ENCODE data around the gene P2RY12. TPM values are rescaled to one million over a fixed set of nuclear protein-coding genes. Genes with fewer than 3 reads are reported as not detected.

P2RY12 gene
- not detected in 2 replicates for total RNA-seq (2014; rRNA removed)
- not detected for Bru-seq, nascent RNA
- not detected for BruChase-seq, experiment 1, labeled RNA remaining after a 6-hour chase
- BruChase-seq, experiment 2, labeled RNA remaining after a 2-hour chase, result not detected
- long read RNA-seq, result 0 reads

- H3K9ac ChIP-seq (ENCODE audit: low read length), result no peak within 1 kb of the TSS
- H4K20me1 ChIP-seq (ENCODE audit: low read length), result no peaks in the 10 kb centered on the region
- TF ChIP-seq EZH2phosphoT487 (IDR thresholded peaks at IDR 0.05; ENCODE audit: borderline replicate concordance, low read length) (no peak), EZH2 (IDR thresholded peaks at IDR 0.05; ENCODE audit: low read length, unreplicated experiment) (no peak)
- TF ChIP-seq, protein P1, sequence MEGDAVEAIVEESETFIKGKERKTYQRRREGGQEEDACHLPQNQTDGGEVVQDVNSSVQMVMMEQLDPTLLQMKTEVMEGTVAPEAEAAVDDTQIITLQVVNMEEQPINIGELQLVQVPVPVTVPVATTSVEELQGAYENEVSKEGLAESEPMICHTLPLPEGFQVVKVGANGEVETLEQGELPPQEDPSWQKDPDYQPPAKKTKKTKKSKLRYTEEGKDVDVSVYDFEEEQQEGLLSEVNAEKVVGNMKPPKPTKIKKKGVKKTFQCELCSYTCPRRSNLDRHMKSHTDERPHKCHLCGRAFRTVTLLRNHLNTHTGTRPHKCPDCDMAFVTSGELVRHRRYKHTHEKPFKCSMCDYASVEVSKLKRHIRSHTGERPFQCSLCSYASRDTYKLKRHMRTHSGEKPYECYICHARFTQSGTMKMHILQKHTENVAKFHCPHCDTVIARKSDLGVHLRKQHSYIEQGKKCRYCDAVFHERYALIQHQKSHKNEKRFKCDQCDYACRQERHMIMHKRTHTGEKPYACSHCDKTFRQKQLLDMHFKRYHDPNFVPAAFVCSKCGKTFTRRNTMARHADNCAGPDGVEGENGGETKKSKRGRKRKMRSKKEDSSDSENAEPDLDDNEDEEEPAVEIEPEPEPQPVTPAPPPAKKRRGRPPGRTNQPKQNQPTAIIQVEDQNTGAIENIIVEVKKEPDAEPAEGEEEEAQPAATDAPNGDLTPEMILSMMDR (conservative IDR thresholded peaks at IDR 0.05; ENCODE audit: low read depth, low read length), result no peak
- intact Hi-C loops (cut with micrococcal nuclease), result no loop called here
- H3F3A ChIP-seq (ENCODE audit: low read length, unreplicated experiment), result no peaks in the 10 kb centered on the region
- no peak within 1 kb of the TSS for H3K4me2 ChIP-seq (ENCODE audit: low read length)
- no peaks in the 10 kb centered on the region for H3K27me3 ChIP-seq (ENCODE audit: low read length)
- H3K79me2 ChIP-seq (ENCODE audit: low read length), result no peaks in the 10 kb centered on the region
- CTCF ChIA-PET, result interaction anchor here (1.0 kb wide), 1 partner anchor 55 kb away, joined by 5 read pairs; no protein-coding TSS in a partner anchor
- BruUV-seq (replicated peaks), result no TSS peak
- H3K36me3 ChIP-seq (ENCODE audit: low read depth, low read length), result no peaks in the 10 kb centered on the region
- no peak within 1 kb of the TSS for H3K4me3 ChIP-seq (ENCODE audit: low read length)
- ATAC-seq (no peak), DNase-seq (no peak)
- no peak within 1 kb of the TSS for H2AFZ ChIP-seq (ENCODE audit: low read length)
- no peaks in the 10 kb centered on the region for H3K9me2 ChIP-seq (replicated peaks; ENCODE audit: low read length)
- POLR2A ChIA-PET (ENCODE audit: unreplicated experiment), result no interaction called here
- no peaks in the 10 kb centered on the region for H3K9me3 ChIP-seq (ENCODE audit: low read length)
- H3K4me1 ChIP-seq (ENCODE audit: insufficient read depth, low read length), result no peaks in the 10 kb centered on the region
- H3K27ac ChIP-seq (ENCODE audit: low read length), result no peak within 1 kb of the TSS
Measured at GRCh38 chr3:151384741-151385174, at the start of gene P2RY12. Gene P2RY12 (minus strand): TSS chr3:151384753. CDS start chr3:151338845, 45,908 bp downstream.

- Histone ChIP-seq H3F3A (ENCODE audit: low read length, unreplicated experiment) (peaks cover 15% of the 10 kb centered on the region), H3K9ac (ENCODE audit: low read length) (peak overlapping the region; percentile 63), H3K9me3 (ENCODE audit: low read length) (no peaks in the 10 kb centered on the region), H2AFZ (ENCODE audit: low read length) (peak overlapping the region; percentile 19; the same call in 1 of the 2 replicates), H3K27me3 (ENCODE audit: low read length) (no peaks in the 10 kb centered on the region), H3K4me1 (ENCODE audit: insufficient read depth, low read length) (peaks cover 65% of the 10 kb centered on the region), H3K4me2 (ENCODE audit: low read length) (peak overlapping the region; percentile 72), H3K4me3 (ENCODE audit: low read length) (no peak overlapping the region), H3K9me2 (replicated peaks; ENCODE audit: low read length) (no peaks in the 10 kb centered on the region), H3K36me3 (ENCODE audit: low read depth, low read length) (no peaks in the 10 kb centered on the region), H4K20me1 (ENCODE audit: low read length) (no peaks in the 10 kb centered on the region), H3K27ac (ENCODE audit: low read length) (peak overlapping the region; percentile 95), H3K79me2 (ENCODE audit: low read length) (no peaks in the 10 kb centered on the region)
- DNase-seq (peak; percentile 74), ATAC-seq (peak; percentile 52)
- BruUV-seq (replicated peaks), result no TSS peak
- POLR2A ChIA-PET (ENCODE audit: unreplicated experiment), result no interaction called here
- intact Hi-C loops (cut with micrococcal nuclease), result loop anchor here (5.0 kb wide), 1 partner anchor 205 kb away; no protein-coding TSS in a partner anchor
- TF ChIP-seq, protein P1 (conservative IDR thresholded peaks at IDR 0.05; ENCODE audit: low read depth, low read length), result no peak
- TF ChIP-seq EZH2 (IDR thresholded peaks at IDR 0.05; ENCODE audit: low read length, unreplicated experiment) (no peak), EZH2phosphoT487 (IDR thresholded peaks at IDR 0.05; ENCODE audit: borderline replicate concordance, low read length) (no peak)
- CTCF ChIA-PET, result no interaction called here
Measured at GRCh38 chr3:151432616-151433372, 48.2 kb upstream of the P2RY12 start.

DNA sequence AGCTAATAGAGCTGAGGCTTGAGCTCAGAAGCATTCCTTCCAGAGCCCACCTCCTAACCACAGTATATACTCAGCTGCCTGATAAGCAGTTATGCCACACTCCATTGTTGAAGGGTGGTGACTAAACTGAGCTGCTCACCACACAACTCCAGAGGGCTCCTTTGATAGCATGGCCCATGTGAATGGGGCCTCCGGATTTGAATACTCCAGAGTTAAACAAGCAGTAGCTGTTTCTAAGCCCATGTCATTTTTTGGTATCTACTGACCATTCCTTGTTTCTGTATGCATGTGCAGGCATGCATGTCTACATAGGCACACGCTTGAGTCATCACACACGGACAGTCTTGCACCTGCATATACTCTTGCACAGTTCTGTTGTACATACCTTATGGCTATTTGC lies 47.4 kb upstream of the P2RY12 start:
- POLR2A ChIA-PET (ENCODE audit: unreplicated experiment), result no interaction called here
- no peak for TF ChIP-seq EZH2 (IDR thresholded peaks at IDR 0.05; ENCODE audit: low read length, unreplicated experiment)
- TF ChIP-seq, protein P1 (conservative IDR thresholded peaks at IDR 0.05; ENCODE audit: low read depth, low read length), result no peak
- TF ChIP-seq EZH2phosphoT487 (IDR thresholded peaks at IDR 0.05; ENCODE audit: borderline replicate concordance, low read length), result no peak
- intact Hi-C loops (cut with micrococcal nuclease), result loop anchor here (5.0 kb wide), 1 partner anchor 205 kb away; no protein-coding TSS in a partner anchor
- no peaks in the 10 kb centered on the region for H3K9me2 ChIP-seq (replicated peaks; ENCODE audit: low read length)
- H2AFZ ChIP-seq (ENCODE audit: low read length), result no peak overlapping the region
- H3F3A ChIP-seq (ENCODE audit: low read length, unreplicated experiment), result peaks cover 15% of the 10 kb centered on the region
- CTCF ChIA-PET, result no interaction called here
- H3K79me2 ChIP-seq (ENCODE audit: low read length), result no peaks in the 10 kb centered on the region
- no peaks in the 10 kb centered on the region for H3K27me3 ChIP-seq (ENCODE audit: low read length)
- no peak overlapping the region for H3K4me3 ChIP-seq (ENCODE audit: low read length)
- peak overlapping the region; percentile 63 for H3K9ac ChIP-seq (ENCODE audit: low read length)
- peak overlapping the region; percentile 95 for H3K27ac ChIP-seq (ENCODE audit: low read length)
- BruUV-seq (replicated peaks), result no TSS peak
- no peaks in the 10 kb centered on the region for H3K9me3 ChIP-seq (ENCODE audit: low read length)
- peak; percentile 49 for ATAC-seq
- peak overlapping the region; percentile 72 for H3K4me2 ChIP-seq (ENCODE audit: low read length)
- peaks cover 59% of the 10 kb centered on the region for H3K4me1 ChIP-seq (ENCODE audit: insufficient read depth, low read length)
- peak; percentile 85 for DNase-seq
- H4K20me1 ChIP-seq (ENCODE audit: low read length), result no peaks in the 10 kb centered on the region
- H3K36me3 ChIP-seq (ENCODE audit: low read depth, low read length), result no peaks in the 10 kb centered on the region
